Activated CD4-positive, alpha-beta T cell treated with anti-CD3 and anti-CD28 coated beads, Interleukin-2, amount 10 ng/mL, durations not matched to agents 7 days and 5 days (primary cell): ENCODE results near the gene EHD4. TPM values are rescaled to one million over a fixed set of nuclear protein-coding genes. Genes with fewer than 3 reads are reported as not detected.

Source experiments
- CTCF ChIA-PET: fragments of 350-600 bp; sonication (Branson Sonifier 250); formaldehyde crosslinking; loops from one replicate; lab custom pipeline; 2021; ENCODE audit warnings: antibody characterized with exemption; lab: Charles Lee
- POLR2A ChIA-PET: fragments of 350-600 bp; sonication (Branson Sonifier 250); formaldehyde crosslinking; loops from one replicate; lab custom pipeline; 2021; ENCODE audit warnings: antibody characterized with exemption; lab: Charles Lee
- DNase-seq: peaks from one replicate; pipeline ENCODE4 v3.0.0-alpha.2; 2020
- H3K27ac Mint-ChIP-seq: one replicate; pipeline ENCODE4 v1.8.0; 2021; ENCODE audit warnings: mild to moderate bottlenecking, moderate library complexity, mixed read lengths
- H3K27me3 Mint-ChIP-seq: one replicate; pipeline ENCODE4 v1.8.0; 2021; ENCODE audit warnings: mixed read lengths
- H3K36me3 Mint-ChIP-seq: one replicate; pipeline ENCODE4 v1.8.0; 2021; ENCODE audit warnings: low read depth, mixed read lengths
- H3K4me1 Mint-ChIP-seq: one replicate; pipeline ENCODE4 v1.8.0; 2021; ENCODE audit warnings: mixed read lengths
- H3K4me3 Mint-ChIP-seq: one replicate; pipeline ENCODE4 v1.8.0; 2021; ENCODE audit warnings: mild to moderate bottlenecking, moderate library complexity, mixed read lengths
- H3K9me3 Mint-ChIP-seq: one replicate; pipeline ENCODE4 v1.8.0; 2021; ENCODE audit warnings: mixed read lengths
- total RNA-seq, 2 experiments: library from RNA; stranded (reverse); gene quantifications; one replicate each; pipeline ENCODE4 v1.2.3, GENCODE V29; 2021

EHD4 gene
- total RNA-seq, 2 experiments from 2014 or later, result 14.5 TPM

GRCh38 chr15:41882689-41883483 lies 89.5 kb downstream of the EHD4 start:
- Mint-ChIP-seq H3K27ac (no peak overlapping the region), H3K9me3 (no peaks in the 10 kb centered on the region), H3K4me3 (no peak overlapping the region), H3K4me1 (peaks cover 14% of the 10 kb centered on the region), H3K27me3 (peaks cover 6% of the 10 kb centered on the region), H3K36me3 (no peaks in the 10 kb centered on the region)
- DNase-seq, result no peak
- POLR2A ChIA-PET, result no interaction called here
- CTCF ChIA-PET, result interaction anchor here (1.1 to 1.2 kb wide), 2 partner anchors 9 to 28 kb away, joined by 3 read pairs; no protein-coding TSS in a partner anchor

DNA sequence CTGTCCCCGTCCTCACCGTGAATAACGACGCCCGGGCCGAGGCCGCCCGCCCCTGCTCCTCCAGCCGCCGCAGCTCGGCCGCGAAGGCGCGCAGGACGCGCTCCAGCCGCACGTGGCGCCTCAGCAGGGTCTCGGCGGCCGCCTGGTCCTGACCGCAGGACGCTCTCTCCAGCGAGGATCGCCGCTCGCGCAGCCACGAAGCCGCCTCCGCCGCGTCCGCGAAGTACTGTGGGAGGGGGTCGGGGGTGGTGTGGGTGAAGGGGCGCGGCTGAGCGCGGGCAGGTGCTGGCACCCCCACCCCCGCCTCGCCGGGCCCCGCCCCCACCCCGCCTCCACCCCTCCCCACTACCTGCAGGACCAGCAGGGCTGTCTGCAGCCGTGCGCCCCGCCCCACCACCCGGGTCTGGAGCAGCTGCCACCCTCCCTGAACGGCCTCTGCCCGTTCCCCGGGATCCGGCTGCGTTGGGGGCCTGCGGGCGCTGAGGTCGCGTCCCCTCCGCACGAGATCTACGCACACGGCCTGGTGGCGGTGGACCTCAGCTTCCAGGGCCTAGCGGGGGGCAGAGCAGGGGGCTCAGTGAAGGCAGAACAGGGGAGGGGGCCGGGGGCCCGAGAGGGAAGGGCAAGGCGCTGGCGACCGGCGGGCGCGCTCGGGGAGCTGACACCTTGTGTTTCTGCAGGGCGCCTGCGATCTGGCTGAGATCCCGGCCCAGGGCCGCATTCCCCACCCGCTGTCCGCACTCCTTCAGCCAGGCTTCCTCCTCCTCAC lies 90.3 kb downstream of the EHD4 start:
- Mint-ChIP-seq H3K27me3 (peaks cover 6% of the 10 kb centered on the region), H3K36me3 (no peaks in the 10 kb centered on the region), H3K4me1 (peaks cover 11% of the 10 kb centered on the region), H3K9me3 (no peaks in the 10 kb centered on the region), H3K4me3 (no peak overlapping the region), H3K27ac (no peak overlapping the region)
- POLR2A ChIA-PET, result no interaction called here
- CTCF ChIA-PET, result interaction anchor here (1.0 to 1.3 kb wide), 5 partner anchors 8 to 108 kb away, joined by 3 to 4 read pairs (median 3); partner anchors contain the start of gene MAPKBP1
- no peak for DNase-seq

- Mint-ChIP-seq H3K27me3 (peaks cover 6% of the 10 kb centered on the region), H3K9me3 (no peaks in the 10 kb centered on the region), H3K4me3 (no peak overlapping the region), H3K4me1 (peaks cover 11% of the 10 kb centered on the region), H3K36me3 (no peaks in the 10 kb centered on the region), H3K27ac (no peak overlapping the region)
- no peak for DNase-seq
- CTCF ChIA-PET, result interaction anchor here (0.8 to 1.3 kb wide), 4 partner anchors 11 to 108 kb away, joined by 3 to 4 read pairs (median 3); partner anchors contain the start of gene MAPKBP1
- POLR2A ChIA-PET, result interaction anchor here (0.6 kb wide), 1 partner anchor 1169 kb away, joined by 3 read pairs; no protein-coding TSS in a partner anchor
Measured at GRCh38 chr15:41881550-41881919, 90.8 kb downstream of the EHD4 start.

- peaks cover 11% of the 10 kb centered on the region for H3K4me1 Mint-ChIP-seq
- H3K4me3 Mint-ChIP-seq, result no peak overlapping the region
- peaks cover 6% of the 10 kb centered on the region for H3K27me3 Mint-ChIP-seq
- H3K9me3 Mint-ChIP-seq, result no peaks in the 10 kb centered on the region
- H3K27ac Mint-ChIP-seq, result no peak overlapping the region
- DNase-seq, result no peak
- ChIA-PET CTCF (interaction anchor here (0.8 to 1.5 kb wide), 5 partner anchors 11 to 107 kb away, joined by 3 to 7 read pairs (median 3); partner anchors contain the start of gene MAPKBP1), POLR2A (interaction anchor here (0.6 kb wide), 1 partner anchor 1169 kb away, joined by 3 read pairs; no protein-coding TSS in a partner anchor)
- H3K36me3 Mint-ChIP-seq, result no peaks in the 10 kb centered on the region
Measured at GRCh38 chr15:41881086-41881485, 91.3 kb downstream of the EHD4 start.

DNA sequence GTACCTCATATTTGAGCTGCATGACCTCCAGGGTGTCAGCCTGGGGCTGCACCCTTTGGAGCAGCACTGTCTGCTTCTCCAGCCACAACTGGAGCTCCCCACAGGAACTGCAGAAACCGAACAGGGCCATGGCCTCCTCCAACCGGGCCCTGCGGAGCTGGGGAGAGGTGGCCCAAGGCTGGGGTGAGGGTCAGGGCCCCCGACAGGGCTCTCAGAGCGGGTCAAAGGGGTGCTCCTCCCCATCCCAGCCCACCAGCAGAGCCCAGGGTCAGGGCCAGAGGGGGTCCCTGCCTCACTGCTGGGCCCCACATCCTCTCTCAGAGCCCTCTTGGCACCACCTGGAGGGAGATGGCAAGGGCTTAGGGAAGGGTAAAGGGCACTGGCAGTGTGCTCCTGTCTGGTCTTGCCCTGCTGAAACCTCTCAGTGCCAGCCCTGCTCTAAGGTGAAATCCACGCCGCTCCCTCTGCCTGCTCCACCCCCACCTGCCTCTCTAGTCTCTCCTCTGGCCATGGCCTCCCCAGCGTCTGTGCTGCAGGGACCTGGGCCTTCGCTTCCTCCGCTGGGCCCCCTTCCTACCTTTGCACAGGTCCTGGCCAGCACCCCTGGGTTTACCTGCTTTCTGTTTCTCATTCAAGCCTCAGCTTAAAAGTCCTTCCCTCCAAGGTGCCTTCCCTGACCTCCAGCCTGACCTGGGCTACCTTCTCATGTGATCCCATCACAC lies 92.0 kb downstream of the EHD4 start:
- Mint-ChIP-seq H3K27me3 (peaks cover 6% of the 10 kb centered on the region), H3K4me1 (peaks cover 9% of the 10 kb centered on the region), H3K36me3 (no peaks in the 10 kb centered on the region), H3K9me3 (no peaks in the 10 kb centered on the region), H3K4me3 (no peak overlapping the region), H3K27ac (no peak overlapping the region)
- POLR2A ChIA-PET, result no interaction called here
- DNase-seq, result no peak
- CTCF ChIA-PET, result interaction anchor here (0.8 to 1.6 kb wide), 5 partner anchors 10 to 41 kb away, joined by 3 to 7 read pairs (median 3); no protein-coding TSS in a partner anchor

- peaks cover 8% of the 10 kb centered on the region for H3K4me1 Mint-ChIP-seq
- CTCF ChIA-PET, result interaction anchor here (0.9 to 1.6 kb wide), 3 partner anchors 9 to 40 kb away, joined by 3 to 4 read pairs (median 3); no protein-coding TSS in a partner anchor
- no peak overlapping the region for H3K4me3 Mint-ChIP-seq
- H3K9me3 Mint-ChIP-seq, result no peaks in the 10 kb centered on the region
- no peak for DNase-seq
- H3K27ac Mint-ChIP-seq, result no peak overlapping the region
- POLR2A ChIA-PET, result no interaction called here
- H3K27me3 Mint-ChIP-seq, result peaks cover 6% of the 10 kb centered on the region
- H3K36me3 Mint-ChIP-seq, result no peaks in the 10 kb centered on the region
Measured at GRCh38 chr15:41879321-41879845, 93.0 kb downstream of the EHD4 start.

DNA sequence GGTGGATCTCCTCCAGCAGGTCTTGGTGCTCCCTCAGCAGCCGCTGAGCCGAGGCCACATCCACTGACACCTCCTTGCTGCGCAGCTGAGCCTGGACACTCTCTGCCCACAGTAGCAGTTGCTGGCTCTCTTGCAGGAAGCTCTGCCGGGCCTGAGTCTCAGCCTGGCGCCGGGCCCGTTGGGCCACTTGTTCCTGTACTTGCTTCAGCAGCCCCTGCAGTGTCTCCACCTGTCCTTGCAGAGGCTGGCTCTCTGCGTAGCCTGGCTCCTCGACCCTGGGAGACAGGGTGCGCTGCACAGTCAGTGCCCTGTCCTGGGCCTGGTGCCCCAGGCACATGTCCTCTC lies 94.0 kb downstream of the EHD4 start:
- Mint-ChIP-seq H3K9me3 (no peaks in the 10 kb centered on the region), H3K4me3 (no peak overlapping the region), H3K27ac (no peak overlapping the region), H3K36me3 (no peaks in the 10 kb centered on the region), H3K4me1 (peaks cover 8% of the 10 kb centered on the region), H3K27me3 (peaks cover 6% of the 10 kb centered on the region)
- ChIA-PET CTCF (interaction anchor here (1.6 kb wide), 1 partner anchor 8 kb away, joined by 4 read pairs; no protein-coding TSS in a partner anchor), POLR2A (no interaction called here)
- DNase-seq, result no peak

GRCh38 chr15:41877631-41878354 lies 94.6 kb downstream of the EHD4 start:
- peaks cover 8% of the 10 kb centered on the region for H3K4me1 Mint-ChIP-seq
- H3K36me3 Mint-ChIP-seq, result no peaks in the 10 kb centered on the region
- no peaks in the 10 kb centered on the region for H3K9me3 Mint-ChIP-seq
- H3K4me3 Mint-ChIP-seq, result no peak overlapping the region
- ChIA-PET POLR2A (no interaction called here), CTCF (no interaction called here)
- no peak overlapping the region for H3K27ac Mint-ChIP-seq
- no peak for DNase-seq
- H3K27me3 Mint-ChIP-seq, result peaks cover 6% of the 10 kb centered on the region

DNA sequence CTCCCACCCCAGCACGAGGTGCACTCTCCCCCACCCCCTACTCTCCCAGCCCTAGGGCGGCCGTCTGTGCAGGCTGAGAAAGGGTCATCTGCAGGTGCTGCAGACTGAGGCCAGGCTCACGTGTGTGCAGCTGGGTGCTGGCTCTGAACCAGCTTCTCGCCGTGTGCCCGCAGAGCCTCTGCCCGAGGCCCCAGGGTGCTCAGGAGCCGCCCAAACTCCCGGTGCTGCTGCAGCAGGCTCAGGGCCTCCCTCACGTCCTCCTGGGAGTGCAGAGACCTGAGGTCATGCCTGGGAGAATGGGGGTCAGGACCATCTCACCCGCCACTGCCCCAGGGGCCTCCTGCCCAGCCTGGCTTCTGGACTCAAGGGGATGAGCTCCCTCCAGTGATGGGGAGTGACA lies 95.7 kb downstream of the EHD4 start:
- CTCF ChIA-PET, result interaction anchor here (0.8 to 2.1 kb wide), 4 partner anchors 18 to 103 kb away, joined by 3 to 6 read pairs (median 4); partner anchors contain the start of gene MAPKBP1
- Mint-ChIP-seq H3K36me3 (no peaks in the 10 kb centered on the region), H3K27ac (no peak overlapping the region), H3K9me3 (no peaks in the 10 kb centered on the region), H3K4me3 (no peak overlapping the region), H3K4me1 (peaks cover 8% of the 10 kb centered on the region), H3K27me3 (peaks cover 6% of the 10 kb centered on the region)
- no peak for DNase-seq
- POLR2A ChIA-PET, result no interaction called here

DNA sequence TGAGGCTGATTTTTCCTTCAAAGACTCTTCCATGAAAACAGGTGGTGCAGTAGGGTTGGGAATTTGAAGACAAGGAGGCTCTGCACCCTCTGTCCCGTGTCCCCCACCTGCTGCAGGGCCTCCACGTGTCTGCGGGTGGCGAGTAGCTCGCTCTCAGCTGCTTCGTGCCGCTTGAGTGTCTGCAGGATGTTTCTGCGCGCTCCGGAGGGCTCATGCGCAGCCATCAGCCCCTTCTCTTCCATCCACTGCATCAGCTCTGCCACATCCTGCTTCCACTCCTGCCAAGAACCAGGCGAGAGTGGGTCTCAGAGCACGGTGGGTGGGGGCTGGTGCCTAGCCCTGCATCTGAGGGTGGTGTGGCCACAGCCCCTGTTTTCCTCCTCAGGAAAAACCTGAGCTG lies 96.3 kb downstream of the EHD4 start:
- Mint-ChIP-seq H3K27me3 (no peaks in the 10 kb centered on the region), H3K4me1 (peaks cover 6% of the 10 kb centered on the region), H3K9me3 (no peaks in the 10 kb centered on the region), H3K36me3 (no peaks in the 10 kb centered on the region), H3K4me3 (no peak overlapping the region), H3K27ac (no peak overlapping the region)
- ChIA-PET CTCF (interaction anchor here (0.6 to 2.1 kb wide), 5 partner anchors 19 to 102 kb away, joined by 3 to 6 read pairs (median 3); partner anchors contain the start of gene MAPKBP1), POLR2A (no interaction called here)
- DNase-seq, result no peak

- Mint-ChIP-seq H3K36me3 (no peaks in the 10 kb centered on the region), H3K9me3 (no peaks in the 10 kb centered on the region), H3K4me3 (no peak overlapping the region), H3K27me3 (no peaks in the 10 kb centered on the region), H3K4me1 (peaks cover 12% of the 10 kb centered on the region), H3K27ac (no peak overlapping the region)
- DNase-seq, result no peak
- ChIA-PET POLR2A (no interaction called here), CTCF (interaction anchor here (0.9 to 2.1 kb wide), 5 partner anchors 13 to 212 kb away, joined by 3 to 6 read pairs (median 5); no protein-coding TSS in a partner anchor)
Measured at GRCh38 chr15:41874736-41875135, 97.6 kb downstream of the EHD4 start.
